ENCODE measurements around the gene HMCN2. TPM values are rescaled to one million over a fixed set of nuclear protein-coding genes. Genes with fewer than 3 reads are reported as not detected.

The HMCN2 gene
- 10 to 100 TPM in 3 of 4 donors, 1 to 10 TPM in 1; 1.8 to 46.7 (median 24.4) TPM for total RNA-seq

GRCh38 chr9:130265431-130266235 is at the start of gene HMCN2:
Gene HMCN2 (plus strand): TSS chr9:130265760. CDS start chr9:130265879, 119 bp downstream.
- no peak for TF ChIP-seq POLR2A (IDR thresholded peaks at IDR 0.05)
- TF ChIP-seq, protein P1, sequence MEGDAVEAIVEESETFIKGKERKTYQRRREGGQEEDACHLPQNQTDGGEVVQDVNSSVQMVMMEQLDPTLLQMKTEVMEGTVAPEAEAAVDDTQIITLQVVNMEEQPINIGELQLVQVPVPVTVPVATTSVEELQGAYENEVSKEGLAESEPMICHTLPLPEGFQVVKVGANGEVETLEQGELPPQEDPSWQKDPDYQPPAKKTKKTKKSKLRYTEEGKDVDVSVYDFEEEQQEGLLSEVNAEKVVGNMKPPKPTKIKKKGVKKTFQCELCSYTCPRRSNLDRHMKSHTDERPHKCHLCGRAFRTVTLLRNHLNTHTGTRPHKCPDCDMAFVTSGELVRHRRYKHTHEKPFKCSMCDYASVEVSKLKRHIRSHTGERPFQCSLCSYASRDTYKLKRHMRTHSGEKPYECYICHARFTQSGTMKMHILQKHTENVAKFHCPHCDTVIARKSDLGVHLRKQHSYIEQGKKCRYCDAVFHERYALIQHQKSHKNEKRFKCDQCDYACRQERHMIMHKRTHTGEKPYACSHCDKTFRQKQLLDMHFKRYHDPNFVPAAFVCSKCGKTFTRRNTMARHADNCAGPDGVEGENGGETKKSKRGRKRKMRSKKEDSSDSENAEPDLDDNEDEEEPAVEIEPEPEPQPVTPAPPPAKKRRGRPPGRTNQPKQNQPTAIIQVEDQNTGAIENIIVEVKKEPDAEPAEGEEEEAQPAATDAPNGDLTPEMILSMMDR (IDR thresholded peaks at IDR 0.05) = no peak
- no peaks in the 10 kb centered on the region for H3K9me3 ChIP-seq
- intact Hi-C loops (cut with DNase I; ENCODE audit: low total_unique reads) = no loop called here
- H3K4me3 ChIP-seq = peak within 1 kb of the TSS; percentile 23 to 32
- no peaks in the 10 kb centered on the region for H3K36me3 ChIP-seq
- no peak for DNase-seq
- H3K4me1 ChIP-seq = peaks cover 0 to 6% of the 10 kb centered on the region in 2 donors
- H3K27me3 ChIP-seq = no peaks in the 10 kb centered on the region
- H3K27ac ChIP-seq = peak within 1 kb of the TSS; percentile 17 to 59

DNA sequence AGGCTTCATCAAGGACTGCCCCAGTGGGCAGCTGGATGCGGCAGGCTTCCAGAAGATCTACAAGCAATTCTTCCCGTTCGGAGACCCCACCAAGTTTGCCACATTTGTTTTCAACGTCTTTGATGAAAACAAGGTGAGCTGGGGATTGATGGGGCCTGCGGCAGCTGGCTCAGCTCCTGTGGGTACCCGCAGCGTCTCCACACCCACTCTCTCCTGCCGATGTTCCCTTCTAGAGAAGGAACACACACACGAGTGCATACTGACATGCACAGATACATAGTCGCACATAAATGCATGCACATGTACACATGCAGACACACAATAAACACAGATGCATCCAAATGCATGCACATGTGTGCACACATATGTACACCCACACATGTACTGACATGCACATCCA is 47.7 kb upstream of the HMCN2 start:
- no peak overlapping the region for H3K27ac ChIP-seq
- no peak for DNase-seq
- no peak overlapping the region for H3K4me3 ChIP-seq
- intact Hi-C loops (cut with DNase I; ENCODE audit: low total_unique reads) = no loop called here
- H3K4me1 ChIP-seq = peaks cover 3 to 15% of the 10 kb centered on the region in 2 donors
- H3K36me3 ChIP-seq = no peaks in the 10 kb centered on the region
- TF ChIP-seq, protein P1 (IDR thresholded peaks at IDR 0.05) = no peak
- no peak for TF ChIP-seq POLR2A (IDR thresholded peaks at IDR 0.05)
- no peaks in the 10 kb centered on the region for H3K9me3 ChIP-seq
- H3K27me3 ChIP-seq = no peaks in the 10 kb centered on the region

GRCh38 chr9:130219661-130220096 is 45.9 kb upstream of the HMCN2 start:
- H3K4me1 ChIP-seq = peaks cover 3 to 12% of the 10 kb centered on the region in 2 donors
- peak overlapping the region; percentile 78 to 82 for H3K27ac ChIP-seq
- no peak overlapping the region for H3K4me3 ChIP-seq
- no peak for TF ChIP-seq POLR2A (IDR thresholded peaks at IDR 0.05)
- TF ChIP-seq, protein P1 (IDR thresholded peaks at IDR 0.05) = no peak
- no peaks in the 10 kb centered on the region for H3K36me3 ChIP-seq
- no peaks in the 10 kb centered on the region for H3K27me3 ChIP-seq
- H3K9me3 ChIP-seq = no peaks in the 10 kb centered on the region
- intact Hi-C loops (cut with DNase I; ENCODE audit: low total_unique reads) = no loop called here
- no peak for DNase-seq

GRCh38 chr9:130220352-130220751 is 45.2 kb upstream of the HMCN2 start:
- peak; percentile 70 to 81 for DNase-seq
- Histone ChIP-seq H3K27ac (peak overlapping the region; percentile 78 to 82), H3K4me3 (no peak overlapping the region), H3K27me3 (no peaks in the 10 kb centered on the region), H3K4me1 (peaks cover 3 to 11% of the 10 kb centered on the region in 2 donors), H3K9me3 (no peaks in the 10 kb centered on the region), H3K36me3 (no peaks in the 10 kb centered on the region)
- intact Hi-C loops (cut with DNase I; ENCODE audit: low total_unique reads) = no loop called here
- TF ChIP-seq POLR2A (IDR thresholded peaks at IDR 0.05) = no peak
- TF ChIP-seq, protein P1 (IDR thresholded peaks at IDR 0.05) = peak in 3 of 4 experiments; percentile 23 to 53 (median 39)

DNA sequence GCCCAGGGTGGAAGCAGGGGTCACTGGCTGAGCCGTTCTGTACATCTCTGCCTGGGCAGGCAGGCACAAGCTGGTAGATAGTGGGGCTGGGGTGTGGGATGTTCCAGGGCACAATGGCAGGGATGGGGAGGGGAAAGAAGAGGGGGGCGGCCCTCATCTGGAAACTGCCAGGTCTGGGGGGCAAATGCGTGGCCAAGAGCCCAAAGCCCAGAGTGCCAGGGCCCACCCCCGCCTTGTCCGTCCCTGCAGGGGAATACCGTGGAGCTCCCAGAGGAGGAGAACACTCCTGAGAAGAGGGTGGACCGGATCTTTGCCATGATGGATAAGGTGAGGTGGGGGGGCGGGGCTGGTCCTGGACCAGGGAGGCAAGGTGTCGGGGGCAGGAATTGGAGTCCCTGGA is 42.7 kb upstream of the HMCN2 start:
- Histone ChIP-seq H3K36me3 (no peaks in the 10 kb centered on the region), H3K27ac (no peak overlapping the region), H3K4me3 (no peak overlapping the region), H3K9me3 (no peaks in the 10 kb centered on the region), H3K4me1 (peaks cover 0 to 8% of the 10 kb centered on the region in 2 donors), H3K27me3 (no peaks in the 10 kb centered on the region)
- intact Hi-C loops (cut with DNase I; ENCODE audit: low total_unique reads) = no loop called here
- TF ChIP-seq, protein P1 (IDR thresholded peaks at IDR 0.05) = no peak
- TF ChIP-seq POLR2A (IDR thresholded peaks at IDR 0.05) = no peak
- DNase-seq = no peak

All from uterus (tissue), 4 donors.